Measurements from ENCODE around the gene SRSF2. TPM values are rescaled to one million over a fixed set of nuclear protein-coding genes. Genes with fewer than 3 reads are reported as not detected.
A peak's percentile ranks its signal among the peaks of the same experiment; 100 is the strongest.

SRSF2 gene
- total and polyA plus RNA-seq, 9 of the 15 experiments (the other 6 are each of a cell fraction or from before 2014, with no cell fraction given): 161 to 583 (median 393) TPM

DNA sequence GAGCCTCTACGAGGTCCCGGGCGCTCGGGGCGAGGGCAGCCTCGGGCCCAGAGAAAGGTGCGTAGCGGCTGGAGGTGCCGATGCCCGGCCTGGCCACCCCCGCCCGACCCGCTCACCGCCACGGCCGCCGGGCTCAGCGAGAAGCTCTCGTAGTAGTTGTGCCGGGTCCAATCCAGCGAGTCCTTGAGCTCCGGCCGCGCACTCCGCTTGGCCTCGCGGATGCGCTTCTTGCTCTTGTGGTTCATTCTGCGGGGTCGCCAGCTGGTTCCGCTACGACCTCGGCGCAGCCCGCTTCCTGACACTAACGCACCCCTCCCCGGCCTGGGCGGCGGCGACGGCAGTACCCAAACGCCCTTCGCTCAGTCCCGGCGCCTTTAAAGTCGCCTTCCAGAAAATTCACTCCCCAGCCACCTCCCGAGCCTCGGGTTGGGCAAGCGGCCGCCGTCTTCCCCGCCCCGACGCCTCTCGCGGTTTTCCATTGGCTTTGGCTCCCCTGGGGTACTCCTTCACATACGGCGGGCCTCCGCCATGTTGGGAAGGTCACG, 10.8 kb downstream of the SRSF2 start, which contains the start of gene JMJD6 (continued):
- TF ChIP-seq HBP1 (CRISPR knock-in tag; IDR thresholded peaks at IDR 0.05) (no peak), NONO (IDR thresholded peaks at IDR 0.05; ENCODE audit: low read depth in 2 of 2, low read length in 1 of 2) (no peak; a peak in 1 of 4 replicates), KLF1 (tag; IDR thresholded peaks at IDR 0.05) (no peak), ERF (CRISPR knock-in tag; IDR thresholded peaks at IDR 0.05) (no peak; the same call in 1 of the 2 replicates), CHD4 (IDR thresholded peaks at IDR 0.05; ENCODE audit: insufficient read depth, insufficient replicate concordance, low read depth, low read length, poor library complexity, severe bottlenecking) (no peak), CCAR2 (IDR thresholded peaks at IDR 0.05; ENCODE audit: low read depth, low read length) (no peak), NR0B1 (IDR thresholded peaks at IDR 0.05; ENCODE audit: partially characterized antibody) (no peak), PTTG1 (tag; IDR thresholded peaks at IDR 0.05; ENCODE audit: low read depth) (no peak), ZBED1 (IDR thresholded peaks at IDR 0.05) (no peak), ZKSCAN8 (CRISPR knock-in tag; IDR thresholded peaks at IDR 0.05) (no peak), ZNF165 (CRISPR knock-in tag; IDR thresholded peaks at IDR 0.05; ENCODE audit: borderline replicate concordance) (no peak), NFE2 (IDR thresholded peaks at IDR 0.05; ENCODE audit: low read depth) (no peak), PHB2 (IDR thresholded peaks at IDR 0.05; ENCODE audit: low read depth) (no peak), CHCHD3 (CRISPR knock-in tag; IDR thresholded peaks at IDR 0.05) (no peak), TAF15 (IDR thresholded peaks at IDR 0.05; ENCODE audit: low read depth, low read length) (peak; percentile 46; the same call in 1 of the 2 replicates), MAFF (IDR thresholded peaks at IDR 0.05; ENCODE audit: low read length) (no peak), BDP1 (IDR thresholded peaks at IDR 0.05; ENCODE audit: insufficient read depth, insufficient read length) (no peak), PPARD (CRISPR knock-in tag; IDR thresholded peaks at IDR 0.05) (no peak), SP2 (IDR thresholded peaks at IDR 0.05; ENCODE audit: extremely low read depth, low read depth, low read length, poor library complexity, severe bottlenecking) (peak; percentile 56)
- TF ChIP-seq, protein P1, sequence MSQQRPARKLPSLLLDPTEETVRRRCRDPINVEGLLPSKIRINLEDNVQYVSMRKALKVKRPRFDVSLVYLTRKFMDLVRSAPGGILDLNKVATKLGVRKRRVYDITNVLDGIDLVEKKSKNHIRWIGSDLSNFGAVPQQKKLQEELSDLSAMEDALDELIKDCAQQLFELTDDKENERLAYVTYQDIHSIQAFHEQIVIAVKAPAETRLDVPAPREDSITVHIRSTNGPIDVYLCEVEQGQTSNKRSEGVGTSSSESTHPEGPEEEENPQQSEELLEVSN (IDR thresholded peaks at IDR 0.05; ENCODE audit: borderline replicate concordance in 1 of 2, extremely low read depth in 1 of 2, insufficient read depth in 1 of 2, insufficient read length in 1 of 2, low read depth in 1 of 2, low read length in 1 of 2, poor library complexity in 1 of 2, severe bottlenecking in 1 of 2): no peak
- TF ChIP-seq, protein P2, sequence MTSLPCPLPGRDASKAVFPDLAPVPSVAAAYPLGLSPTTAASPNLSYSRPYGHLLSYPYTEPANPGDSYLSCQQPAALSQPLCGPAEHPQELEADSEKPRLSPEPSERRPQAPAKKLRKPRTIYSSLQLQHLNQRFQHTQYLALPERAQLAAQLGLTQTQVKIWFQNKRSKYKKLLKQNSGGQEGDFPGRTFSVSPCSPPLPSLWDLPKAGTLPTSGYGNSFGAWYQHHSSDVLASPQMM (CRISPR knock-in tag; IDR thresholded peaks at IDR 0.05): no peak

Data from K562 (cell line).